Muscle of back (tissue), 10 donors: Measurements from ENCODE around the gene VPS52. TPM values are rescaled to one million over a fixed set of nuclear protein-coding genes. Genes with fewer than 3 reads are reported as not detected.

ENCODE experiments used
- polyA plus RNA-seq, 10 donors: library from polyadenylated mRNA; unstranded; fragments of 120-200 nt; gene quantifications; one replicate each; pipeline ENCODE4 v1.2.1, GENCODE V29; 2013; ENCODE audit not compliant: insufficient read length in 10 of 10

Gene VPS52
- polyA plus RNA-seq, 10 donors = 27.6 to 54.6 (median 37.1) TPM

Other genes with a start within 250 kb of the VPS52 start
- 10 to 100 TPM in 9 of 10 donors, 1 to 10 TPM in 1; 8.1 to 21.8 (median 13.4) TPM for gene HLA-DPA1, start 198.2 kb downstream of the VPS52 start, polyA plus RNA-seq
- 10 to 100 TPM in 4 of 10 donors, 1 to 10 TPM in 6; 4.8 to 15.4 (median 7.8) TPM for gene HLA-DPB1, start 195.9 kb downstream of the VPS52 start, polyA plus RNA-seq
- 100 to 1,000 TPM in 2 of 10 donors, 10 to 100 TPM in 8; 20.5 to 134 (median 61.0) TPM for gene COL11A2, start 79.4 kb downstream of the VPS52 start, polyA plus RNA-seq
- 10 to 100 TPM; 31.9 to 49.0 (median 37.8) TPM for gene RXRB, start 71.2 kb downstream of the VPS52 start, polyA plus RNA-seq
- 100 to 1,000 TPM in 3 of 10 donors, 10 to 100 TPM in 7; 68.5 to 115 (median 82.5) TPM for gene SLC39A7, start 71.0 kb downstream of the VPS52 start, polyA plus RNA-seq
- 10 to 100 TPM in 7 of 10 donors, 1 to 10 TPM in 3; 8.2 to 14.4 (median 11.0) TPM for gene HSD17B8, start 67.2 kb downstream of the VPS52 start, polyA plus RNA-seq
- gene RING1, start 63.4 kb downstream of the VPS52 start, polyA plus RNA-seq = 10 to 100 TPM; 25.1 to 43.3 (median 29.9) TPM
- 1,000 to 10,000 TPM; 3,925 to 5,378 (median 4,934) TPM for gene RPS18, start 199 bp upstream of the VPS52 start, polyA plus RNA-seq
- gene B3GALT4, start 5.2 kb upstream of the VPS52 start, polyA plus RNA-seq = 1 to 10 TPM; 1.4 to 3.0 (median 2.3) TPM
- 10 to 100 TPM; 49.6 to 70.8 (median 60.0) TPM for gene WDR46, start 17.4 kb upstream of the VPS52 start, polyA plus RNA-seq
- gene PFDN6, start 17.7 kb upstream of the VPS52 start, polyA plus RNA-seq = 10 to 100 TPM; 35.1 to 56.0 (median 41.7) TPM
- gene RGL2, start 27.1 kb upstream of the VPS52 start, polyA plus RNA-seq = 10 to 100 TPM; 41.7 to 62.5 (median 53.7) TPM
- 10 to 100 TPM; 17.2 to 27.9 (median 21.1) TPM for gene TAPBP, start 42.2 kb upstream of the VPS52 start, polyA plus RNA-seq
- gene ZBTB22, start 45.9 kb upstream of the VPS52 start, polyA plus RNA-seq = 10 to 100 TPM; 11.1 to 16.1 (median 14.2) TPM
- 10 to 100 TPM; 24.6 to 40.9 (median 30.1) TPM for gene DAXX, start 51.1 kb upstream of the VPS52 start, polyA plus RNA-seq
- gene KIFC1, start 119.9 kb upstream of the VPS52 start, polyA plus RNA-seq = 10 to 100 TPM; 16.1 to 30.2 (median 21.4) TPM
- 10 to 100 TPM; 41.3 to 56.1 (median 44.4) TPM for gene PHF1, start 139.1 kb upstream of the VPS52 start, polyA plus RNA-seq
- 100 to 1,000 TPM; 109 to 154 (median 123) TPM for gene CUTA, start 146.2 kb upstream of the VPS52 start, polyA plus RNA-seq
- 10 to 100 TPM; 15.5 to 32.0 (median 19.1) TPM for gene SYNGAP1, start 148.2 kb upstream of the VPS52 start, polyA plus RNA-seq
- gene ZBTB9, start 182.7 kb upstream of the VPS52 start, polyA plus RNA-seq = 1 to 10 TPM; 5.4 to 9.2 (median 7.4) TPM